SU-DHL-6 (cell line): ENCODE measurements around the gene MDFIC.

Experiments
- H2AFZ ChIP-seq: fragments of 200-600 bp; sonication (generic); 2 replicates; pipeline ENCODE4 v1.6.1; 2014; ENCODE audit warnings: low read depth, mild to moderate bottlenecking, moderate library complexity, mixed read lengths, antibody characterized with exemption, low read length; ENCODE audit not compliant: severe bottlenecking
- H3F3A ChIP-seq: fragments of 200-600 bp; shearing (Covaris generic); 2 replicates; pipeline ENCODE4 v1.6.0; 2016; ENCODE audit warnings: antibody characterized with exemption, mild to moderate bottlenecking; ENCODE audit not compliant: insufficient read depth
- H3K27ac ChIP-seq: fragments of 200-600 bp; sonication (generic); 2 replicates; pipeline ENCODE4 v1.5.1; 2016; ENCODE audit warnings: low read depth, mild to moderate bottlenecking, low read length, moderate library complexity, mixed read lengths
- H3K27me3 ChIP-seq: fragments of 200-600 bp; sonication (generic), shearing (Covaris generic); 2 replicates; pipeline ENCODE4 v1.6.0; 2014; ENCODE audit warnings: mild to moderate bottlenecking, low read length
- H3K36me3 ChIP-seq: fragments of 200-600 bp; sonication (generic); 2 replicates; pipeline ENCODE4 v1.6.1; 2014; ENCODE audit warnings: mild to moderate bottlenecking, low read length, mixed read lengths
- H3K4me2 ChIP-seq: fragments of 300-600, 200-600 bp; shearing (Covaris generic), sonication (generic); 2 replicates; pipeline ENCODE4 v1.6.0; 2014; ENCODE audit warnings: low read length, low read depth, mild to moderate bottlenecking; ENCODE audit not compliant: poor library complexity, severe bottlenecking
- H3K4me3 ChIP-seq: fragments of 200-600 bp; sonication (generic); 2 replicates; pipeline ENCODE4 v1.5.1; 2014; ENCODE audit warnings: antibody characterized with exemption, low read length, mild to moderate bottlenecking, mixed read lengths; ENCODE audit not compliant: insufficient read depth, poor library complexity, severe bottlenecking
- H3K79me2 ChIP-seq: fragments of 200-600 bp; sonication (generic); 2 replicates; pipeline ENCODE4 v1.6.1; 2014; ENCODE audit warnings: mild to moderate bottlenecking, low read length, moderate library complexity; ENCODE audit not compliant: insufficient read depth
- H3K9ac ChIP-seq: fragments of 200-600 bp; sonication (generic); 2 replicates; pipeline ENCODE4 v1.7.0; 2014; ENCODE audit warnings: mild to moderate bottlenecking, low read length
- H3K9me2 ChIP-seq: fragments of 200-600 bp; sonication (generic); replicated peaks from 2 replicates; pipeline ENCODE4 v1.6.1; 2014; ENCODE audit warnings: low read length; ENCODE audit not compliant: insufficient read depth
- H3K9me3 ChIP-seq: fragments of 200-600 bp; sonication (generic); 2 replicates; pipeline ENCODE4 v1.6.1; 2014; ENCODE audit warnings: low read length, mixed read lengths; ENCODE audit not compliant: insufficient read depth
- H4K20me1 ChIP-seq: fragments of 200-600 bp; sonication (generic); 2 replicates; pipeline ENCODE4 v1.6.1; 2014; ENCODE audit warnings: low read depth, mild to moderate bottlenecking, antibody characterized with exemption, low read length, moderate library complexity, mixed read lengths
- CTCF ChIP-seq: fragments of 200-600 bp; sonication (generic); IDR thresholded peaks from one replicate; pipeline ENCODE4 v1.5.1; 2017; ENCODE audit warnings: antibody characterized with exemption, mild to moderate bottlenecking, low read length, moderate library complexity; ENCODE audit not compliant: insufficient read depth, poor library complexity, severe bottlenecking
- EZH2phosphoT487 ChIP-seq: fragments of 200-600 bp; sonication (generic), shearing (Covaris generic); conservative IDR thresholded peaks from 2 replicates; pipeline ENCODE4 v1.6.1; 2018; ENCODE audit warnings: mild to moderate bottlenecking, antibody characterized with exemption, low read length, moderate library complexity, mixed read lengths

Gene MDFIC

GRCh38 chr7:114930829-114931655 is 9.1 kb downstream of the MDFIC start:
- Histone ChIP-seq H3F3A (peaks cover 9% of the 10 kb centered on the region), H4K20me1 (no peaks in the 10 kb centered on the region), H2AFZ (peak overlapping the region; percentile 3), H3K4me3 (peak overlapping the region; percentile 42), H3K79me2 (peaks cover 14% of the 10 kb centered on the region), H3K27me3 (no peaks in the 10 kb centered on the region), H3K27ac (peak overlapping the region; percentile 83), H3K36me3 (0 out of 2 replicates have a peak, but pooled peaks cover 2% of the 10 kb centered on the region), H3K9ac (peak overlapping the region; percentile 41), H3K4me2 (peak overlapping the region; percentile 75), H3K9me2 (no peaks in the 10 kb centered on the region), H3K9me3 (no peaks in the 10 kb centered on the region)
- no peak for TF ChIP-seq CTCF
- no peak for TF ChIP-seq EZH2phosphoT487

GRCh38 chr7:114931656-114932011 is 9.7 kb downstream of the MDFIC start:
- peaks cover 9% of the 10 kb centered on the region for H3F3A ChIP-seq
- H3K27me3 ChIP-seq: no peaks in the 10 kb centered on the region
- 0 out of 2 replicates have a peak, but pooled peaks cover 2% of the 10 kb centered on the region for H3K36me3 ChIP-seq
- H3K9ac ChIP-seq: peak overlapping the region; percentile 41
- TF ChIP-seq CTCF (no peak), EZH2phosphoT487 (no peak)
- peak overlapping the region; percentile 42 for H3K4me3 ChIP-seq
- no peaks in the 10 kb centered on the region for H4K20me1 ChIP-seq
- peak overlapping the region; percentile 75 for H3K4me2 ChIP-seq
- no peaks in the 10 kb centered on the region for H3K9me2 ChIP-seq
- peak overlapping the region; percentile 3 for H2AFZ ChIP-seq
- no peaks in the 10 kb centered on the region for H3K9me3 ChIP-seq
- peak overlapping the region; percentile 83 for H3K27ac ChIP-seq
- peaks cover 14% of the 10 kb centered on the region for H3K79me2 ChIP-seq

GRCh38 chr7:114932991-114933390 is 11.1 kb downstream of the MDFIC start:
- no peak for TF ChIP-seq CTCF
- TF ChIP-seq EZH2phosphoT487: no peak
- Histone ChIP-seq H3K4me2 (no peak overlapping the region), H3K79me2 (peaks cover 14% of the 10 kb centered on the region), H3K36me3 (0 out of 2 replicates have a peak, but pooled peaks cover 2% of the 10 kb centered on the region), H3K9me3 (no peaks in the 10 kb centered on the region), H2AFZ (no peak overlapping the region), H3K4me3 (no peak overlapping the region), H3K27ac (no peak overlapping the region), H3F3A (peaks cover 9% of the 10 kb centered on the region), H3K9ac (no peak overlapping the region), H3K27me3 (no peaks in the 10 kb centered on the region), H4K20me1 (no peaks in the 10 kb centered on the region), H3K9me2 (no peaks in the 10 kb centered on the region)
